PC-3 (cell line): ENCODE measurements around the gene CYP2B6.
"Not testable (repeated sequence)": the region's sequence is repeated elsewhere in the genome, so short reads cannot be mapped to it uniquely, and the experiment has no call there.

ENCODE experiments used
- EZH2 ChIP-seq: fragments of 300-600 bp; sonication (generic); IDR thresholded peaks from one replicate; pipeline ENCODE4 v1.6.1; 2017; ENCODE audit warnings: antibody characterized with exemption, mild to moderate bottlenecking, low read length; ENCODE audit not compliant: unreplicated experiment
- EZH2phosphoT487 ChIP-seq: fragments of 300-600 bp; sonication (generic); IDR thresholded peaks from 2 replicates; pipeline ENCODE4 v1.6.1; 2018; ENCODE audit warnings: mild to moderate bottlenecking, antibody characterized with exemption, low read length, borderline replicate concordance
- TF ChIP-seq, protein P1 (sequence below): fragments of 300-600 bp; sonication (generic); conservative IDR thresholded peaks from 2 replicates; pipeline ENCODE4 v1.5.1; 2017; ENCODE audit warnings: antibody characterized with exemption, low read depth, mild to moderate bottlenecking, low read length

DNA sequence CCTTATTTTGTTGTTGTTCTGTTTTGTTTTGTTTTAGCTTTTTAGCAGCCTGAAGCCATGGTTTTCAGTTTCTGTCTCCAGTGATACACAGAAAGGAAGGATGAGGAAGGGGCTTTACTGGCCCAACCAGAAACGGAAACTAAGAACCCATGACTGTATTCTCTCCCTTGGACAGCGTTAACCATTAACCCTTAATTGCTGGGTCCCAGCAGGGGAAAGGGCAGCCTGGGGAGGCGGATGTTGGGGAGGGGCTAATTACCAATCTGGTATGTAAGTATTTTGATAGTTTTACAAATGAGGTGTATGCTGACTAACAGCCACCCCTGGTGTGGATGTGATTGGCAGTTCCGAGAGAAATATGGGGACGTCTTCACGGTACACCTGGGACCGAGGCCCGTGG, 12.6 kb downstream of the CYP2B6 start:
- TF ChIP-seq, protein P1, sequence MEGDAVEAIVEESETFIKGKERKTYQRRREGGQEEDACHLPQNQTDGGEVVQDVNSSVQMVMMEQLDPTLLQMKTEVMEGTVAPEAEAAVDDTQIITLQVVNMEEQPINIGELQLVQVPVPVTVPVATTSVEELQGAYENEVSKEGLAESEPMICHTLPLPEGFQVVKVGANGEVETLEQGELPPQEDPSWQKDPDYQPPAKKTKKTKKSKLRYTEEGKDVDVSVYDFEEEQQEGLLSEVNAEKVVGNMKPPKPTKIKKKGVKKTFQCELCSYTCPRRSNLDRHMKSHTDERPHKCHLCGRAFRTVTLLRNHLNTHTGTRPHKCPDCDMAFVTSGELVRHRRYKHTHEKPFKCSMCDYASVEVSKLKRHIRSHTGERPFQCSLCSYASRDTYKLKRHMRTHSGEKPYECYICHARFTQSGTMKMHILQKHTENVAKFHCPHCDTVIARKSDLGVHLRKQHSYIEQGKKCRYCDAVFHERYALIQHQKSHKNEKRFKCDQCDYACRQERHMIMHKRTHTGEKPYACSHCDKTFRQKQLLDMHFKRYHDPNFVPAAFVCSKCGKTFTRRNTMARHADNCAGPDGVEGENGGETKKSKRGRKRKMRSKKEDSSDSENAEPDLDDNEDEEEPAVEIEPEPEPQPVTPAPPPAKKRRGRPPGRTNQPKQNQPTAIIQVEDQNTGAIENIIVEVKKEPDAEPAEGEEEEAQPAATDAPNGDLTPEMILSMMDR = not testable (repeated sequence)
- TF ChIP-seq EZH2, EZH2phosphoT487: not testable (repeated sequence)
